Stimulated activated CD4-positive, alpha-beta T cell treated with anti-CD3 and anti-CD28 coated beads, Interleukin-4, amount 100 ng/mL, for 48 hours (primary cell): Measurements from ENCODE around the gene FBLN2.

Experiments used
- DNase-seq, 2 donors: peaks; one replicate each; pipeline ENCODE4 v3.0.0-alpha.2; 2020; ENCODE audit warnings: low read depth in 2 of 2

The FBLN2 gene

GRCh38 chr3:13581485-13582365, 32.8 kb downstream of the FBLN2 start:
- no peak for DNase-seq

GRCh38 chr3:13582366-13583250, 33.7 kb downstream of the FBLN2 start:
- DNase-seq: no peak

- DNase-seq: no peak
Observed at GRCh38 chr3:13583251-13584180, 34.6 kb downstream of the FBLN2 start.

- no peak for DNase-seq
Observed at GRCh38 chr3:13584427-13584891, 35.5 kb downstream of the FBLN2 start.

GRCh38 chr3:13584901-13585300, 36.0 kb downstream of the FBLN2 start:
- DNase-seq: no peak

- DNase-seq: no peak
Observed at GRCh38 chr3:13587442-13587841, 38.5 kb downstream of the FBLN2 start.

GRCh38 chr3:13588221-13588701, 39.3 kb downstream of the FBLN2 start:
- no peak for DNase-seq

GRCh38 chr3:13588993-13589392, 40.1 kb downstream of the FBLN2 start:
- DNase-seq: no peak

GRCh38 chr3:13590841-13591520, 42.1 kb downstream of the FBLN2 start:
- no peak for DNase-seq

GRCh38 chr3:13593615-13594014, 44.7 kb downstream of the FBLN2 start:
- DNase-seq: no peak

- DNase-seq: no peak
Observed at GRCh38 chr3:13594146-13594545, 45.2 kb downstream of the FBLN2 start.

- no peak for DNase-seq
Observed at GRCh38 chr3:13594991-13595421, 46.1 kb downstream of the FBLN2 start.

- DNase-seq: no peak
Observed at GRCh38 chr3:13595485-13595884, 46.6 kb downstream of the FBLN2 start.

- DNase-seq: no peak
Observed at GRCh38 chr3:13596426-13597205, 47.7 kb downstream of the FBLN2 start.

- DNase-seq: no peak
Observed at GRCh38 chr3:13597661-13598060, 48.7 kb downstream of the FBLN2 start.

- no peak for DNase-seq
Observed at GRCh38 chr3:13598201-13598600, 49.3 kb downstream of the FBLN2 start.

- DNase-seq: no peak
Observed at GRCh38 chr3:13598926-13599886, 50.3 kb downstream of the FBLN2 start.

- no peak for DNase-seq
Observed at GRCh38 chr3:13599887-13600450, 51.0 kb downstream of the FBLN2 start.
